Osteoblast (primary cell): ENCODE measurements around the gene CDCA4. TPM values are rescaled to one million over a fixed set of nuclear protein-coding genes. Genes with fewer than 3 reads are reported as not detected.
"Not testable (repeated sequence)": the region's sequence is repeated elsewhere in the genome, so short reads cannot be mapped to it uniquely, and the experiment has no call there.

ENCODE experiments used
- DNase-seq: peaks from one replicate; pipeline ENCODE4 v3.0.0; 2011; ENCODE audit warnings: low spot score, mixed read lengths; ENCODE audit not compliant: insufficient read length; ENCODE audit errors: missing footprints
- H2AFZ ChIP-seq: 2 replicates; pipeline ENCODE4 v1.6.0; 2011; ENCODE audit warnings: mild to moderate bottlenecking, low read length
- H3K27ac ChIP-seq: 2 replicates; pipeline ENCODE4 v1.5.1; 2011; ENCODE audit warnings: mild to moderate bottlenecking, low read depth, low read length, moderate library complexity
- H3K27me3 ChIP-seq: 2 replicates; pipeline ENCODE4 v1.6.0; 2012; ENCODE audit warnings: mild to moderate bottlenecking, control low read depth, inconsistent platforms, low read length, moderate library complexity; ENCODE audit not compliant: insufficient read depth
- H3K36me3 ChIP-seq: 2 replicates; pipeline ENCODE4 v1.5.1; 2011; ENCODE audit warnings: mild to moderate bottlenecking, low read length, control low read depth, moderate library complexity; ENCODE audit not compliant: insufficient read depth
- H3K4me1 ChIP-seq: 2 replicates; pipeline ENCODE4 v1.5.1; 2011; ENCODE audit warnings: mild to moderate bottlenecking, low read length, control low read depth, moderate library complexity; ENCODE audit not compliant: insufficient read depth
- H3K4me2 ChIP-seq: 2 replicates; pipeline ENCODE4 v1.6.0; 2011; ENCODE audit warnings: mild to moderate bottlenecking, low read length; ENCODE audit not compliant: insufficient read depth
- H3K4me3 ChIP-seq: fragments of 200-600 bp; sonication (generic); 3 replicates; pipeline ENCODE4 v1.5.1; 2012; ENCODE audit warnings: mild to moderate bottlenecking, low read length, inconsistent platforms; ENCODE audit not compliant: insufficient read depth
- H3K79me2 ChIP-seq: 2 replicates; pipeline ENCODE4 v1.6.0; 2012; ENCODE audit warnings: mild to moderate bottlenecking, low read length, control low read depth, inconsistent platforms; ENCODE audit not compliant: insufficient read depth
- H3K9me3 ChIP-seq: 2 replicates; pipeline ENCODE4 v1.5.1; 2011; ENCODE audit warnings: low read depth, low read length, control low read depth
- H4K20me1 ChIP-seq: 2 replicates; pipeline ENCODE4 v1.6.0; 2012; ENCODE audit warnings: mild to moderate bottlenecking, low read length, control low read depth; ENCODE audit not compliant: insufficient read depth
- total RNA-seq: library from RNA; depleted of rRNA; stranded (reverse); fragments of >200 nt; gene quantifications from 2 replicates; pipeline ENCODE4 v1.2.3, GENCODE V29; 2012
- TF ChIP-seq, protein P1 (sequence below): IDR thresholded peaks from 2 replicates; pipeline ENCODE4 v1.5.1; 2011; ENCODE audit warnings: mild to moderate bottlenecking, low read depth, low read length, moderate library complexity; ENCODE audit errors: extremely low read depth

The CDCA4 gene
- total RNA-seq, 1 donor, result 13.8 TPM

DNA sequence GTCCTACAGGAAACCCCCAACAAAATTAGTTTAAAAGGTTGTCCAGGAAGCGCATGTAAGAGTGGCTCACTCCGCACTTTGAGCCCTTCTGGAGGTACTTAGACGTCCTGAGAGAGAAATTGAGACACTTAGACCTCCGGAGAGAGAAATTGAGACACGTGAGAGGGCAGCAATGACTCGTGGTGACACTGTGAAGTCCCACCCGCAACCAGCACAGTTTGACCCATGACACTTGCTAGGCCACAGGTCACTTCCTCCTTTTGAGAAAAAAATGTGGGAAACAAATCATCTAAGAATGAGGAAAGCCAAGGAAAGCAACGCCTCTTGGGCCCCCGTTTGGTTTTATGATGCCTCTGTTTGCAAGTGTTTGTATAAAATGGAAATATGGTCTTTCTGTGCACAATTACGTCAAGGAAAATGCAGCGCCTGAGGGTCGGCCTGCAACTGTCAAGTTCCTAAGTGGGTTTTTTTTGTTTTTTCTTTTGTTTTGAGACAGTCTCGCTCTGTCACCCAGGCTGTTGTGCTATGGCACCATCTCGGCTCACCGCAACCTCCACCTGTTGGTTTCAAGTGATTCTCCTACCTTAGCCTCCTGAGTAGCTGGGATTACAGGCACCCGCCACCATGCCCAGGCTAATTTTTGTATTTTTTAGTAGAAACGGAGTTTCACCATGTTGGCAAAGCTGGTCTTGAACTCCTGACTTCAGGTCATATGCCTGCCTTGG is 13.6 kb upstream of the CDCA4 start:
- Histone ChIP-seq H3K79me2 (no peaks in the 10 kb centered on the region), H3K4me1 (peaks cover 6% of the 10 kb centered on the region), H3K9me3 (no peaks in the 10 kb centered on the region), H3K27ac (no peak overlapping the region), H3K36me3 (no peaks in the 10 kb centered on the region), H2AFZ (no peak overlapping the region), H3K27me3 (no peaks in the 10 kb centered on the region), H3K4me3 (no peak overlapping the region), H3K4me2 (no peak overlapping the region), H4K20me1 (no peaks in the 10 kb centered on the region)
- TF ChIP-seq, protein P1, sequence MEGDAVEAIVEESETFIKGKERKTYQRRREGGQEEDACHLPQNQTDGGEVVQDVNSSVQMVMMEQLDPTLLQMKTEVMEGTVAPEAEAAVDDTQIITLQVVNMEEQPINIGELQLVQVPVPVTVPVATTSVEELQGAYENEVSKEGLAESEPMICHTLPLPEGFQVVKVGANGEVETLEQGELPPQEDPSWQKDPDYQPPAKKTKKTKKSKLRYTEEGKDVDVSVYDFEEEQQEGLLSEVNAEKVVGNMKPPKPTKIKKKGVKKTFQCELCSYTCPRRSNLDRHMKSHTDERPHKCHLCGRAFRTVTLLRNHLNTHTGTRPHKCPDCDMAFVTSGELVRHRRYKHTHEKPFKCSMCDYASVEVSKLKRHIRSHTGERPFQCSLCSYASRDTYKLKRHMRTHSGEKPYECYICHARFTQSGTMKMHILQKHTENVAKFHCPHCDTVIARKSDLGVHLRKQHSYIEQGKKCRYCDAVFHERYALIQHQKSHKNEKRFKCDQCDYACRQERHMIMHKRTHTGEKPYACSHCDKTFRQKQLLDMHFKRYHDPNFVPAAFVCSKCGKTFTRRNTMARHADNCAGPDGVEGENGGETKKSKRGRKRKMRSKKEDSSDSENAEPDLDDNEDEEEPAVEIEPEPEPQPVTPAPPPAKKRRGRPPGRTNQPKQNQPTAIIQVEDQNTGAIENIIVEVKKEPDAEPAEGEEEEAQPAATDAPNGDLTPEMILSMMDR, result no peak
- DNase-seq, result no peak

DNA sequence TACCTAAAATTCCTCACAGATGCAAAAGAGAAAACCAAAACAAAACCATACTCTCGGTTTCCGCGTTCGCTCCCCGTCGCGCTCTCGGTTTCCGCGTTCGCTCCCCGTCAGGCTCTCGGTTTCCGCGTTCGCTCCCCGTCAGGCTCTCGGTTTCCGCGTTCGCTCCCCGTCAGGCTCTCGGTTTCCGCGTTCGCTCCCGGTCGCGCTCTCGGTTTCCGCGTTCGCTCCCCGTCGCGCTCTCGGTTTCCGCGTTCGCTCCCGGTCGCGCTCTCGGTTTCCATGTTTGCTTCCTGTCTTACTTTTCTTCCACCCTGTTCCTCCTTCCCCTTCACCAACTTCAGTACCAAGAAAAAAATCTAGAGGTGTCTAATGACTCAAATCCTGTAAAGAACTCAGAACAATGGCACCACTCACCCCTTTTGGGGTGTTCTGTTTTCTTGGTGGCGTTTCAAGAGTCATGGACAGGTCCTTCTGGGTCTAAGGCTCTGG is 12.6 kb upstream of the CDCA4 start:
- peak overlapping the region; percentile 87 for H2AFZ ChIP-seq
- not testable (repeated sequence) for H4K20me1 ChIP-seq

DNA sequence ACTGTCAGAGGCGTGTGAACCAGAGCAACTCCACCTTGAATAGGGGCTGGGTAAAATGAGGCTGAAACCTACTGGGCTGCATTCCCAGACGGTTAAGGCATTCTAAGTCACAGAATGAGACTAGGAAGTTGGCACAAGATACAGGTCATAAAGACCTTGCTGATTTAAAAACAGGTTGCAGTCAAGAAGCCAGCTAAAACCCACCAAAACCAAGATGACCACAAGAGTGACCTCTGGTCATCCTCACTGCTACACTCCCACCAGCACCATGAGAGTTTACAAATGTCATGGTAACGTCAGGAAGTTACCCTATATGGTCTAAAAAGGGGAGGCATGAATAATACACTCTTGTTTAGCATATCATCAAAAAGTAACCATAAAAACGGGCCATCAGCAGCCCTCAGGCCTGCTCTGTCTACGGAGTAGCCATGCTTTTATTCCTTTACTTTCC is 11.6 kb upstream of the CDCA4 start:
- Histone ChIP-seq H3K4me2 (peak overlapping the region; percentile 81), H2AFZ (peak overlapping the region; percentile 87), H3K27ac (peak overlapping the region; percentile 61), H3K4me3 (peak overlapping the region; percentile 73), H3K4me1 (peaks cover 16% of the 10 kb centered on the region)
- H3K9me3 ChIP-seq, H3K27me3 ChIP-seq, H4K20me1 ChIP-seq, H3K36me3 ChIP-seq, H3K79me2 ChIP-seq: not testable (repeated sequence)
- DNase-seq, result peak; percentile 72

More for the DNA sequence above, 12.6 kb upstream of the CDCA4 start:
- Histone ChIP-seq H3K27ac (peak overlapping the region; percentile 41), H3K4me2 (peak overlapping the region; percentile 81), H3K4me3 (peak overlapping the region; percentile 73)
- H3K4me1 ChIP-seq, DNase-seq, H3K36me3 ChIP-seq, H3K27me3 ChIP-seq, H3K79me2 ChIP-seq, H3K9me3 ChIP-seq: not testable (repeated sequence)

DNA sequence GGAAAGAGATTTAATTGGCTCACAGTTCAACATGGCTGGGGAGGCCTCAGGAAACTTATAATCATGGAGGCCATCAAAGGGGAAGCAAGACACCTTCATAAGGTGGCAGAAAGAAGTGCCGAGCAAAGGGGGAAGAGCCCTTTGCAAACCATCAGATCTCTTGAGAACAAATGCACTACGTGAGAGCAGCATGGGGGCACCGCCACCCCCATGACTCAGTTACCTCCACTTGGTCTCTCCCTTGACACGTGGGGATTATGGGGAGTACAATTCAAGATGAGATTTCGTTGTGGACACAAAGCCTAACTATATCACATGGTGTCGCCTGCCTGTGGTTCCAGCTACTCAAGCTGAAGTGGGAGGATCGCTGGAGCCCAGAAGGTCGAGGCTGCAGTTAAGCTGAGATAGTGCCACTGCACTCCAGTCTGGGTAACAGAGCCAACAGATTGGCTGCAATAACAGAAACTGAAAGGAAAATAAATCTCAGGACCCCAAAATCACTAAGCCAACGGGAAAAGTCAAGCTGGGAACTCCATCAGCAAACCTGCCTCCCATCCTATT is 10.0 kb upstream of the CDCA4 start:
- Histone ChIP-seq H3K9me3 (no peaks in the 10 kb centered on the region), H3K36me3 (no peaks in the 10 kb centered on the region), H4K20me1 (no peaks in the 10 kb centered on the region), H2AFZ (no peak overlapping the region), H3K27ac (no peak overlapping the region), H3K4me1 (peaks cover 28% of the 10 kb centered on the region), H3K4me2 (no peak overlapping the region), H3K4me3 (no peak overlapping the region), H3K79me2 (no peaks in the 10 kb centered on the region), H3K27me3 (no peaks in the 10 kb centered on the region)
- no peak for DNase-seq
- TF ChIP-seq, protein P1, result no peak

DNA sequence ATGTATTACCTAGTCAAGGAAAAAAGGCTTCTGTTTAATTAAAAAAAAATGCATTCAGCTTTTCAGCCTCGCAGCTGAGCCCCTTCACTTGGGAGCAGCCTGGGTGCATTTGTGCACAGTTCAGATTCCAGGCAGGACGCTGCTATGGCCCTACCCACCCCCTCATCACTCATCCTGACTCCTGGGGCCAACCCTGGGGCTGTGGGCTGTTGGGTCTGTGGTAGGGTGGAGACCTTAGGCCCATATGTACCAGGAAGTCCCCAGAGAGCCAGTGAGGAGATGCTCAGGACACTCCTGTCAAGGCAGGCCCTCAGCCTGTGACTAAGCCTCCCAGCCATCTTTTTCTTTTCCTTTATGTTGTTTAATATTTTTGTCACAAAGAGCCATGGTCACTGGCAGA is 9.3 kb upstream of the CDCA4 start:
- no peaks in the 10 kb centered on the region for H4K20me1 ChIP-seq
- no peaks in the 10 kb centered on the region for H3K36me3 ChIP-seq
- H2AFZ ChIP-seq, result no peak overlapping the region
- no peak overlapping the region for H3K4me3 ChIP-seq
- H3K27me3 ChIP-seq, result no peaks in the 10 kb centered on the region
- H3K9me3 ChIP-seq, result no peaks in the 10 kb centered on the region
- TF ChIP-seq, protein P1, result no peak
- H3K79me2 ChIP-seq, result no peaks in the 10 kb centered on the region
- H3K4me2 ChIP-seq, result no peak overlapping the region
- H3K4me1 ChIP-seq, result peaks cover 35% of the 10 kb centered on the region
- no peak overlapping the region for H3K27ac ChIP-seq
- no peak for DNase-seq
